Iris pigment epithelial cell (primary cell): ENCODE measurements around the gene KLHL2.

Source experiments
- DNase-seq: peaks from one replicate; pipeline ENCODE4 v3.0.0-alpha.2; 2011; ENCODE audit warnings: low read depth

The KLHL2 gene

DNA sequence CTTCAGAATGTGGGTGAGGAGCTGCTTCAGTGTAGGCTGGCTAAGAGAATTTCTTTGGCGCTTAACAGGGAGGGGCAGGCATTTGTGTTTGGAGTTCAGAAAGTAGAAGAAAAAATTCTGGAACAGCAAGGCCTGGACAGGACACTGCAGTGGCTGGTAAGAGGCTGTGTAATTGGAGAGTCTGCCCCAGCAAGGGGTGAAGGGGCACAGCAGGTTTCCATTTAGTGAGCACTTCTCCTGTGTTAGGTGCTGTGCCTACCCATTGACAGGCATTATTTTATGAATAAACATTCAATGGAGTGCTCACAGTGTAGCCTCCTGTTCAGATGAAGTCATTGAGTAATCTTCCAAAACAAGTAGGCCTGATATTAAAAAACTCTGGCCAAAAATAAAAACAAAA is 160.8 kb downstream of the KLHL2 start:
- DNase-seq = no peak

DNA sequence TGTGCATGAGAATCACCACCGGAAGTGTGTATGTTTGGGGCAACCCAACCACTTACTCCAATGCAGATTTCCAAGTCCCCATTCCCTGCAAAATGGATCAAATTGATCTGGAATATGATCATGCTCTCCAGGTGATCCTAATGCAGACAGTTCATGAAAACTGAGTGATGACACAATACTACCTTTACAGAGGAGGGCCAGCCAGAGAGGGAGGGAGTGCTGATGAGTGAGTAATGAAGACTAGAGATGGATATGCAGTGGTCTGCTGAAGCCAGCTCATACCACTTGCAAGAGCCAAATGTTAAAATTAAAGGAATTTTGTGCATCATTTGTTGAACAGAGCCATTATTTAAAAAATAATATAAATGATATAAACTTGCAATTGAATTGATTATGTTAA is 161.2 kb downstream of the KLHL2 start:
- DNase-seq = no peak

DNA sequence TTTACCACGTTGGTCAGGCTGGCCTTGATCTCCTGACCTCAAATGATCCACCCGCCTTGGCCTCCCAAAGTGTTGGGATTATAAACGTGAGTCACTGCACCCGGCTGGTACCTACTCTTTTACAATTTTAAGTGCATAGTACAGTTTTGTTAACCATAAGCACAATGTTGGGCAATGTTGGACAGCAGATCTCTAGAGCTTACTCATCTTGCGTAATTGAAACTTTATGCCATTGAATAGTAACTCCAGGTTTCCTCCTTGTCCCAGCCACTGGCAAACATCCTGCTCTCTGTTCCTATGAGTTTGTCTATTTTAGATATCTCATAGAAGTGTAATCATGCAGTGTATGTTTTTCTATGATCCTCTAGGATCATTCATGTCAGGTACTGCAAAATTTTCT is 162.2 kb downstream of the KLHL2 start:
- DNase-seq = peak; percentile 37

DNA sequence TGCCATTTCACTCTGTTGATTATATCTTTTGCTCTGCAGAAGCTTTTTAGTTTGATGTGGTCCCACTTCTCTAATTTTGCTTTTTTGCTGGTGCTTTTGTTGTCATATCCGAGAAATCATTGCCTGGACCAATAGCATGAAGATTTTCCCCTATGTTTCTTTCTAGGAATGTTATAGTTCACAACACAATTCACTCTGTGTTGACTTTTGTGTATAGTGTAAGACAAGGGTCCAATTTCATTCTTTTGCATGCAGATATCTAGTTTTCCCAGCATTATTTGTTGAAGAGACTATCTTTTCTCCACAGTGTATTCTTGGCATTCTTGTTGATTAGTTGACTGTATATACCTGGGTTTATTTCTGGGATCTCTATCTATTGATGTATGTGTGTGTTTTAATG is 163.2 kb downstream of the KLHL2 start:
- DNase-seq = no peak
